H9 (cell line): ENCODE measurements around the gene UCHL1. TPM values are rescaled to one million over a fixed set of nuclear protein-coding genes. Genes with fewer than 3 reads are reported as not detected.

ENCODE experiments used
- DNase-seq: peaks from one replicate; pipeline ENCODE4 v3.0.0-alpha.2; 2017
- H2AFZ ChIP-seq: one replicate; pipeline ENCODE4 v1.6.1; 2013; ENCODE audit warnings: mild to moderate bottlenecking, low read length, control low read depth, moderate library complexity
- H2AK5ac ChIP-seq: 2 replicates; pipeline ENCODE4 v1.6.1; 2013; ENCODE audit warnings: low read length, control low read depth, mixed read lengths; ENCODE audit not compliant: insufficient read length
- H2BK120ac ChIP-seq: one replicate; pipeline ENCODE4 v1.6.1; 2013; ENCODE audit warnings: low read depth, mild to moderate bottlenecking, low read length, control low read depth, inconsistent platforms; ENCODE audit not compliant: poor library complexity, severe bottlenecking
- H2BK12ac ChIP-seq: 2 replicates; pipeline ENCODE4 v1.6.1; 2013; ENCODE audit warnings: low read length, control low read depth, mixed read lengths, low read depth; ENCODE audit not compliant: insufficient read length
- H2BK15ac ChIP-seq: 2 replicates; pipeline ENCODE4 v1.6.1; 2013; ENCODE audit warnings: low read depth, low read length, control low read depth
- H2BK20ac ChIP-seq: one replicate; pipeline ENCODE4 v1.6.1; 2013; ENCODE audit warnings: low read depth, mild to moderate bottlenecking, low read length, control low read depth, inconsistent platforms; ENCODE audit not compliant: poor library complexity, severe bottlenecking
- H2BK5ac ChIP-seq: 2 replicates; pipeline ENCODE4 v1.6.1; 2013; ENCODE audit warnings: low read length, control low read depth, mixed read lengths; ENCODE audit not compliant: insufficient read length
- H3K14ac ChIP-seq: 2 replicates; pipeline ENCODE4 v1.6.1; 2013; ENCODE audit warnings: low read length, control low read depth; ENCODE audit not compliant: insufficient read depth
- H3K18ac ChIP-seq: 2 replicates; pipeline ENCODE4 v1.6.1; 2013; ENCODE audit warnings: low read depth, mild to moderate bottlenecking, mixed read lengths, low read length, control low read depth; ENCODE audit not compliant: insufficient read length
- H3K23ac ChIP-seq: 2 replicates; pipeline ENCODE4 v1.6.1; 2013; ENCODE audit warnings: low read length, control low read depth, mixed read lengths, low read depth; ENCODE audit not compliant: insufficient read length
- H3K23me2 ChIP-seq: 2 replicates; pipeline ENCODE4 v1.6.1; 2013; ENCODE audit warnings: low read depth, mild to moderate bottlenecking, mixed read lengths, low read length, control low read depth; ENCODE audit not compliant: insufficient read length, poor library complexity, severe bottlenecking
- H3K27ac ChIP-seq: 2 replicates; pipeline ENCODE4 v1.5.1; 2013; ENCODE audit warnings: low read length, control low read depth, mixed read lengths, low read depth; ENCODE audit not compliant: insufficient read length
- H3K27me3 ChIP-seq: 2 replicates; pipeline ENCODE4 v1.6.1; 2013; ENCODE audit warnings: low read length, control low read depth, inconsistent platforms; ENCODE audit not compliant: insufficient read depth
- H3K4ac ChIP-seq: 2 replicates; pipeline ENCODE4 v1.6.1; 2013; ENCODE audit warnings: low read depth, mild to moderate bottlenecking, control low read depth, inconsistent platforms, low read length, moderate library complexity
- H3K4me1 ChIP-seq: 2 replicates; pipeline ENCODE4 v1.6.1; 2013; ENCODE audit warnings: low read length, control low read depth, inconsistent platforms; ENCODE audit not compliant: insufficient read depth
- H3K4me2 ChIP-seq: 2 replicates; pipeline ENCODE4 v1.6.1; 2013; ENCODE audit warnings: low read length, control low read depth, mixed read lengths; ENCODE audit not compliant: insufficient read length, insufficient read depth
- H3K56ac ChIP-seq: 2 replicates; pipeline ENCODE4 v1.6.1; 2013; ENCODE audit warnings: low read depth, mild to moderate bottlenecking, mixed read lengths, low read length, control low read depth; ENCODE audit not compliant: insufficient read length
- H3K79me1 ChIP-seq: 2 replicates; pipeline ENCODE4 v1.6.1; 2013; ENCODE audit warnings: low read depth, mild to moderate bottlenecking, moderate library complexity, low read length, control low read depth, inconsistent platforms; ENCODE audit not compliant: insufficient read depth, poor library complexity, severe bottlenecking
- H3K79me2 ChIP-seq: 2 replicates; pipeline ENCODE4 v1.6.1; 2013; ENCODE audit warnings: low read length, control low read depth, inconsistent platforms; ENCODE audit not compliant: insufficient read depth
- H3K9ac ChIP-seq: 2 replicates; pipeline ENCODE4 v1.6.1; 2013; ENCODE audit warnings: low read length, control low read depth, mixed read lengths; ENCODE audit not compliant: insufficient read length; ENCODE audit errors: extremely low read depth
- H3K9me3 ChIP-seq: one replicate; pipeline ENCODE4 v1.6.1; 2013; ENCODE audit warnings: low read depth, low read length, inconsistent platforms; ENCODE audit not compliant: control insufficient read depth
- H3T11ph ChIP-seq: one replicate; pipeline ENCODE4 v1.6.1; 2013; ENCODE audit warnings: mild to moderate bottlenecking, low read length, control low read depth, inconsistent platforms
- H4K20me1 ChIP-seq: one replicate; pipeline ENCODE4 v1.6.1; 2013; ENCODE audit not compliant: control insufficient read depth, insufficient read length, insufficient read depth
- H4K5ac ChIP-seq: 2 replicates; pipeline ENCODE4 v1.6.1; 2013; ENCODE audit warnings: low read depth, mild to moderate bottlenecking, mixed read lengths, low read length, control low read depth; ENCODE audit not compliant: insufficient read length
- H4K8ac ChIP-seq: replicated peaks from 2 replicates; pipeline ENCODE4 v1.6.1; 2013; ENCODE audit warnings: low read length, control low read depth, mixed read lengths, low read depth; ENCODE audit not compliant: insufficient read length
- H4K91ac ChIP-seq: 2 replicates; pipeline ENCODE4 v1.6.1; 2013; ENCODE audit warnings: low read depth, mild to moderate bottlenecking, moderate library complexity, mixed read lengths, low read length, control low read depth; ENCODE audit not compliant: insufficient read length
- H3K27ac Mint-ChIP-seq, 3 experiments: 2 replicates in 2 of 3; 3 replicates in 1 of 3; pipeline ENCODE4 v1.8.0; 2020 to 2021; ENCODE audit warnings: mixed read lengths in 3 of 3, mild to moderate bottlenecking in 1 of 3, moderate library complexity in 1 of 3
- H3K27me3 Mint-ChIP-seq: 2 replicates; pipeline ENCODE4 v1.8.0; 2021; ENCODE audit warnings: low read depth, mild to moderate bottlenecking, moderate library complexity, mixed read lengths
- H3K36me3 Mint-ChIP-seq, 3 experiments: 2 replicates in 2 of 3; 3 replicates in 1 of 3; pipeline ENCODE4 v1.8.0; 2020 to 2021; ENCODE audit warnings: low read depth in 3 of 3, mixed read lengths in 3 of 3; ENCODE audit not compliant: insufficient read depth in 1 of 3
- H3K4me1 Mint-ChIP-seq, 2 experiments: 2 replicates each; pipeline ENCODE4 v1.8.0; 2020; ENCODE audit warnings: mixed read lengths in 2 of 2
- H3K4me3 Mint-ChIP-seq, 2 experiments: 2 replicates in 1 of 2; 3 replicates in 1 of 2; pipeline ENCODE4 v1.8.0; 2020 to 2021; ENCODE audit warnings: mild to moderate bottlenecking in 2 of 2, mixed read lengths in 2 of 2, moderate library complexity in 1 of 2
- H3K9me3 Mint-ChIP-seq, 2 experiments: 2 replicates in 1 of 2; 3 replicates in 1 of 2; pipeline ENCODE4 v1.8.0; 2020; ENCODE audit warnings: mild to moderate bottlenecking in 2 of 2, mixed read lengths in 2 of 2, moderate library complexity in 1 of 2
- CTCF ChIP-seq: fragments of 200-600 bp; sonication (generic); conservative IDR thresholded peaks from 3 replicates; pipeline ENCODE4 v1.8.0; 2021; ENCODE audit warnings: antibody characterized with exemption, mild to moderate bottlenecking
- WGBS: extraction: QIAGEN DNeasy Blood & Tissue Kit; methylation state at CpG from one replicate; pipeline ENCODE4 v1.1.7; 2013; ENCODE audit warnings: missing lambda C conversion rate, low lambda C conversion rate, mixed read lengths; ENCODE audit not compliant: insufficient read length; ENCODE audit errors: extremely low coverage; 5-methylcytosine and 5-hydroxymethylcytosine counted together
- total RNA-seq: library from RNA; stranded (reverse); gene quantifications from 2 replicates; pipeline ENCODE4 v1.2.1, GENCODE V29; 2021

Gene UCHL1
- total RNA-seq, 1 experiment from 2014 or later, result 513 TPM

- Histone ChIP-seq H3T11ph (no peak overlapping the region), H3K9me3 (no peaks in the 10 kb centered on the region), H2AFZ (no peak overlapping the region), H2BK5ac (no peak overlapping the region), H3K56ac (no peak overlapping the region), H3K4me2 (peak overlapping the region; percentile 53), H3K9ac (no peak overlapping the region), H3K79me1 (peaks cover 3% of the 10 kb centered on the region), H2AK5ac (no peak overlapping the region), H3K4ac (no peak overlapping the region), H3K23me2 (peaks cover 14% of the 10 kb centered on the region), H4K8ac (no peak overlapping the region), H3K14ac (no peak overlapping the region), H2BK12ac (no peak overlapping the region), H4K91ac (no peak overlapping the region), H3K79me2 (peaks cover 3% of the 10 kb centered on the region; the same call in 1 of the 2 replicates), H2BK20ac (no peak overlapping the region), H3K18ac (no peak overlapping the region), H2BK15ac (no peak overlapping the region), H3K27me3 (peaks cover 2% of the 10 kb centered on the region; the same call in 1 of the 2 replicates), H4K5ac (no peak overlapping the region), H4K20me1 (no peaks in the 10 kb centered on the region), H2BK120ac (no peak overlapping the region), H3K4me1 (peaks cover 3% of the 10 kb centered on the region; the same call in 1 of the 2 replicates), H3K27ac (no peak overlapping the region), H3K23ac (no peak overlapping the region)
- Mint-ChIP-seq H3K27ac (no peak overlapping the region; a peak in 1 of 7 replicates), H3K4me1 (peaks cover 43 to 47% of the 10 kb centered on the region in 2 experiments), H3K9me3 (no peaks in the 10 kb centered on the region; a peak in 1 of 5 replicates), H3K4me3 (peak overlapping the region; percentile 26 to 86), H3K27me3 (peaks cover 14% of the 10 kb centered on the region), H3K36me3 (no peaks in the 10 kb centered on the region)
- peak; percentile 26; the same call in 2 of the 3 replicates for TF ChIP-seq CTCF
- no peak for DNase-seq
- no CpG with 5 or more reads among the region's 8 CpGs for WGBS
Observed at GRCh38 chr4:41214825-41215146, 41.9 kb upstream of the UCHL1 start.
